GM18519 (cell line): ENCODE results near the gene KIF15.
"Not testable (repeated sequence)": the region's sequence is repeated elsewhere in the genome, so short reads cannot be mapped to it uniquely, and the experiment has no call there.

Source experiments
- ATAC-seq: cut with Tn5 transposase; IDR thresholded peaks from one replicate; pipeline ENCODE4 v1.9.1; 2021; ENCODE audit warnings: mild to moderate bottlenecking, moderate library complexity; ENCODE audit not compliant: unreplicated experiment, low FRiP score

Gene KIF15

DNA sequence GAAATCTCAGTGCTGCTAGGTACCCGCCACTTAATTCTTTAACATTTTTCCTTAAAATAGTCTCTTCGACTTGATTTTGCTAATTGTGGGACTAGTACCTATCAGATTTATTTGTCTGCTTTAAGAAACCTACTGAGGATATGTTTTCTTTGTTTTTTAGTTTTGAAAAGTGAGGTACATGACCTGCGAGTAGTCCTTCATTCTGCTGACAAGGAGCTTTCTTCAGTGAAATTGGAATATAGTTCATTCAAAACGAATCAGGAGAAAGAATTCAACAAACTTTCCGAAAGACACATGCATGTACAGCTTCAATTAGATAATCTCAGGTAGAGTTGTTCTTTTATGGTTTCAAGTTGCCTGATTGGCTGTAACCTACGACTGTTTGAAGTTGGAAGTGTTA is 53.2 kb downstream of the KIF15 start:
- no peak for ATAC-seq

- ATAC-seq, result not testable (repeated sequence)
Measured at GRCh38 chr3:44816334-44816733, 54.7 kb downstream of the KIF15 start.

DNA sequence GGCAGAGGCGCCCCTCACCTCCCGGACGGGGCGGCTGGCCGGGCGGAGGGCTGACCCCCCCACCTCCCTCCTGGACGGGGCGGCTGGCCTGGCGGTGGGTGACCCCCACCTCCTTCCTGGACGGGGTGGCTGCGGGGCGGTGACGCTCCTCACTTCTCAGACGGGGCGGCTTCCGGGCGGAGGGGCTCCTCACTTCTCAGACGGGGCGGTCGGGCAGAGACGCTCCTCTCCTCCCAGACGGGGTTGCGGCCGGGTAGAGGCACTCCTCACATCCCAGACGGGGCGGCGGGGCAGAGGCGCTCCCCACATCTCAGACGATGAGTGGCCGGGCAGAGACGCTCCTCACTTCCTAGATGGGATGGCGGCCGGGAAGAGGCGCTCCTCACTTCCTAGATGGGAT is 59.6 kb downstream of the KIF15 start:
- not testable (repeated sequence) for ATAC-seq

DNA sequence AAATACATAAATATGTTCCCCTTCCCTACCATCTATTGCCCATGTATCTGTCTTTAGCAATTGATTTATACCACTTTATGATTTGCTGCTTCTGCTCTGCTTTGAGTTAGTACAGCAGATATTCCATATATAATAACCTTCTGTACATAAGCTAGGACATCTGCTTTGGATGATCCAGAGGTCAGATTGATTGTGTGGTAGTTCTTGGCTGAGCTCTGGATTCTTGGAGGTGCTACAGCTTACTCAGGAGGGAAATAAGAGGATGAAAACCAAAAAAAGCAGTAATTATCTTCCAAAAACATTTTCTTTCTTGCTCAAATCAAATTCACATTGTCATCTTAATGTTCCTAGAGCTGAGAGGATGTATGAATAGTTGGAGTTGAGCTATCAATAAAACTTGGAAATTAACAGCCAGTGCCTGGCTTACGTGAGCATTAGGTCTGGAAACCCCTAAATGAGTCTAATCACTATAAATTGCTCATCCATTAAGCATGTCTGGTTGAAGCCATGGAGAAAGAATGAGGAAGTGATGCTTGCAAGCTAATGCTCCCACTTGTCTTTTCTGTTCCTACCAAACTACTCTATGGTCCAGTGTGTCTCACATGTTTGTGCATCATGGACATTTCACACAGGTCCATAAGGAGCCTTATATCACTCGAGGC is 63.8 kb downstream of the KIF15 start:
- no peak for ATAC-seq

DNA sequence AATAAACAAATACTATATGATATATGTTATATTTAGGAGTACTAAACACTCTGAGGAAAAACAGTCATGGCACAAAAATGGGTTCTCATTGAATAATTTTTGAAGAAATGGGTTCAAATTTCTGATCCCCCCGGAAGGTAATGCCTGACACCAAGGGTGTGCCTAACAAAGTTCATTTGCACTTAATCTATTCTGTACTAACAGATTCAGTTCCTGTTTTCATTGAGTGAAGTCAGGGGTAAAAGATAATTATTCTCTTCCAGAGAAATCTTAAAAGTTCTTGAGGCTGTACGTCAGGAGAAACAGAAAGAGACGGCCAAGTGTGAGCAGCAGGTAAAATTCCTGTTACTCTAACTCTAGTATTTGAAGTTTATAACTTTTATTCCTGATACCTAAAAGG is 65.6 kb downstream of the KIF15 start:
- ATAC-seq, result no peak

DNA sequence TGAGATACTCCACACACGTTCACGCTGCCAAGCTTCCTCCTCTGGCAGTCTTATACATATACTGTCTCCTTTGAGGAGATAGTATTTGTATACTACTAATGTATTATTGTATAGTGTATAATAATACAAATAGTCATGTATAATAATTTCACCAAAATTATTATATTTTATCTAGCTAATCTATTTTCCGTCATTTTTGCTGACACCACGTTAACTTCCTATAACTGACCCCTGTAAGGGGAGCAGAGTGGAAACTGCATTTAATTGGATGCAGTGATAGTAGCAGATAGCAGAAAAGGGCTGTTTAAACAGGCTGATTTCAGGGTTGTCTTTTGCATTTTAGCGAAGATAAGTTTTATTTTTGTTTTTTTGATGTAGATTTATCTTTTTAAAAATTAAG is 69.6 kb downstream of the KIF15 start:
- no peak for ATAC-seq

DNA sequence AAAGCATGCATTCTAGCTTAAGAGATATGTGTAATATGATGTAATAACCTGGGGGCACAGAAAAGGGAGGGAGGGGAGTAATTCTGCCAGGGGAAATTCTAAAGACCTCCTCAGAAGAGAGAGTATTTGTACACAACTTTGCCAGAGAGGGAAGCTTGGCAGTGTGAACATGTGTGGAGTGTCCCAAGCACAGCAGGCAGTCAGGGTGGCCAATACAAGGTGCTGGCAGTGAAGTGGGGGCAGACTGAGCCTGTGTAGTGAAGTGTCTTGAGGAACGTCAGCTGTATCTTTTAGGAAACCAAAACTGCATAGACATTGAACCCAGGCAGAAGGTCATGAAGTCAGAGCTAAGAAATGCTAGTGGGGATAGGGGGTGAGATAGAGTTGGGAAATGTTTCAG is 70.4 kb downstream of the KIF15 start:
- no peak for ATAC-seq

DNA sequence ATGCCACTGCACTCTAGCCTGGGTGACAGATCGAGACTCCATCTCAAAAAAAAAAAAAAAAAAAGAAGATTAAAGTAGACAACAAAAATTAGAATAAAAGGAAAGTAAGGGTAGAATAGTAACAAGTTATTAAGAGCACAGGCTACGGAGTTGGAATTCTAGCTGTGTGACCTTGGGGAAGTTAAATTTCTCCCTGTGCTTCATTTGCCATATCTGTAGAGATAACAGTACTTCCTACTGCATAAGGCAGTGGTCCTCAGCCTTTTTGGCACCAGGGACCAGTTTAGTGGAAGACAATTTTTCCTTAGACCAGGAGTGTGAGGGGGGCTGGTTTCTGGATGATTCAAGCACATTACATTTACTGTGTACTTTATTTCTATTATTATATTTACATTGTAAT is 71.4 kb downstream of the KIF15 start:
- no peak for ATAC-seq

DNA sequence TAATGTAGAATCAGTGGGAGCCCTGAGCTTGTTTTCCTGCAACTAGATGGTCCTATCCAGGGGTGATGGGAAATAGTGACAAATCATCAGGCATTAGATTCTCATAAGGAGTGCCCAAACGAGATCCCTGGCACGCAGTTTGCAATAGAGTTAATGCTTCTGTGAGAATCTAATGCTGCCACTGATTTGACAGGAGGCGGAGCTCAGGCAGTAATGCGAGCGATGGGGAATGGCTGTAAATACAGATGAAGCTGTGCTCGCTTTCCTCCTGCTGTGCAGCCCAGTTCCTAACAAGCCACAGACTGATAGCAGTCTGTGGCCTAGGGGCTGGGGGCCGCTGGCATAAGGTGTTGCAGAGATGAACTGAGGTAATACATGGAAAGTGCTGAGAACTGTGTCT is 71.8 kb downstream of the KIF15 start:
- no peak for ATAC-seq

- ATAC-seq, result no peak
Measured at GRCh38 chr3:44835684-44836083, 74.1 kb downstream of the KIF15 start.

- no peak for ATAC-seq
Measured at GRCh38 chr3:44842376-44842775, 80.8 kb downstream of the KIF15 start.

GRCh38 chr3:44845528-44846520 is 84.2 kb downstream of the KIF15 start:
- ATAC-seq, result no peak

GRCh38 chr3:44848634-44849033 is 87.0 kb downstream of the KIF15 start:
- ATAC-seq, result no peak

- ATAC-seq, result not testable (repeated sequence)
Measured at GRCh38 chr3:44856663-44857062, 95.1 kb downstream of the KIF15 start.

DNA sequence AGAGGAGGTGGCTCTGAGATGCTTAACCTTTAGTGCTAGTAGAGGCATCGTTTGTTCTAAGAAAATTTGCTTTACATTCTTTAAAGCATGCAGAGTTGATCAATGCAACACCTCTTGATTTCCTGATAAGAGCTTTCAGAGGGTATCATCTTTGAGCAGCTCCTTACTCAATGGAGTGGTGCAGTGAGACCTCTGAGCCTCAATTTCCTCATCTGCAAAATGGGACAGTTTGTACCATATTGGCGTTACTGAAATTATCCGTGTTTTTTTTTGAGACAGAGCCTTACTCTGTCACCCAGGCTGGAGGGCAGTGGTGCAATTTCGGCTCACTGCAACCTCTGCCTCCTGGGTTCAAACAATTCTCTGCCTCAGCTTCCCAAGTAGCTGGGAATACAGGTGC is 98.5 kb downstream of the KIF15 start:
- no peak for ATAC-seq

DNA sequence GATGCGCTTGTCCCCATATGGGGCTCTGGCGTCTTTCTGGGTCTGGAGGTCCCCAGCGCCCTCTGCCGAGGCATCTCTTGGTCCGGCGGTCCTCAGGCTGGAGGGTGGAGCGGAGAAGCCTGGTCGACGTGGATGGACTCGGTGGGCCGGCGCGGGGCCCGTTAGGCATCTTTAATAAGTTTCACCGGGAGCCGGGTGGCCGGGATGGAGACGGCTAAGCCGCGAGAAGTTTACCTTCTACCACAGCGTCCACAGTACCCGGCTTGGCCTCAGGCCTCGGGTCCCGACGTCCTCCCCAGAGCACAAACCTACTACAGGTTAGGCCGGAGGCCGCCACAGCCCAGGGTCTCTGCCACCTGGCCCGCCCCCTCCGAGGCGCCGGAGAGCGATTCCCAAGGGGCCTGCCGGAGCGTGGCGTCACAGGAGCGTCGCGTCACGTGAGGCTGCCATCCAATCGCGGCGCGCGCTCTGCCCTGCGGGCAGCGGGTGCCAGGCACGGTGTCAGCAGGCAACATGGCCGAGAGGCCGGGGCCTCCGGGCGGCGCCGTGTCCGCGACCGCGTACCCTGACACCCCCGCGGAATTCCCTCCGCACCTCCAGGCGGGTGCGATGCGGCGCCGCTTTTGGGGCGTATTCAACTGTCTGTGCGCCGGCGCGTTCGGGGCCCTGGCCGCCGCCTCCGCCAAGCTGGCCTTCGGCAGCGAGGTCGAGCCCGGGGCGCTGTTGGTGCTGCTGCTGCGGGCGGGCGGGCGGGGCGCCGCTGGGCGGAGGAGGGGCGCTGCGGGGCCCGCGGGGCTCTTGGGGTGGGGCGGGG is 100.0 kb downstream of the KIF15 start, which contains the start of gene TMEM42:
Gene TMEM42 (plus strand): TSS at position 501 of the 814 bp plus-strand sequence. CDS start 13 bp downstream, at position 514.
- peak; percentile 93 for ATAC-seq

DNA sequence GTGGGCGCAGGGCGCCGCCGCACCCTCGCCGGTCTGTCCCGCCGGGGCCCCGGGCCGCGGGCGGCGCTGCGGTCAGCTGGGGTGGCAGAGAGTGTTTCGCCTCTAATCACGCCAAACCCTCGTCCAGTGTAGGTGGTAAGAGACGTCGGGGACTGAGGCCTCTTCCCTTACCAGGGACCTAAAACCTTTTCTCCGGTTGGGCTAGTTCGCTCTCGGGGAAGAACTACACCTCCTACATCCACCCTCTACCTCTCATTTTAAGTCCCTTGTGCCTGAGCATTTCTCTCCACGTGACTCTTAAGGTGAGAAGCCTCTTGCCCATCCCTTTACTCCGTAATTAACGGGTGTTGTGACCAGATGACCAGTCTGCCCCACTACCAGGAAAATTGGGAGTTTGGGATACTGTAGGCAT is 100.6 kb downstream of the KIF15 start:
- peak; percentile 4 for ATAC-seq

DNA sequence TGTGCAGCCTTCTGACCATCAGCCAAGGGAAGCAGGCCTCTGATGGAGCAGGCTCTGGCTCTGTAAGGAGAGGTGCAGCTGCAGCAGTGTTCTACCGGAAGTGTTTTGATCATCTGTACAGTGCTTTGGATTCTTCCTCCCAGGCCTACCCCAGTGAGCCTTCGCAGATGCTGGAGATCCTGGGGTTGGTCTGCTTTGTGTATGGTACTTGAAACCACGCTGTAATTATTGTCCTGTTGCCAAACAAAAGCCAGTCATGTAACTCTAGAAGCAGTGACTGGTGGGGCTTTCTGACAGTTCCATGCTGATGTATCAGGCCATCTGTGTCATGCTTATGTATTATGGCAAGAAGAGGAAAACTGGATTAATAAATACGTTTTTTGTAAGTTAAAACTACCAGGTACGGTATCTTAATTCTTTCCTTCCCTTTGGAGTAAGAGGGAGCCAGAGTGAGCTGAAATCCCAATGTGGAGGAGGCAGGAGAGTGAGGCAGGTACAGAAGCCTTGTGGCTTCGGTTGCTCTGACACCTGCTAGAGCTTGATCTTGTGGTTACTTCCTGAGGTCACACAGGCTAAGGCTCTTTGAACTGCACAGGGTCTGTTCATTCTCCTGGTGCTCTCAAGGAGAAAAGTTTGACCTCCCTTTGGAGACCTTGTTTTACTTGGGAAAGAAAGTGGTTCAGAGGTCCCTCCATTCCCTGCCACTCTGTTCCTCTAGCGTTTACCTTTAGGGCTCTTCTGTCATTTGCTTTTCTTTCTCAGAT is 103.9 kb downstream of the KIF15 start:
- no peak for ATAC-seq

- no peak for ATAC-seq
Measured at GRCh38 chr3:44867421-44868111, 106.0 kb downstream of the KIF15 start.
